Ovary (tissue), 9 donors: ENCODE measurements around the gene SCAMP4. TPM values are rescaled to one million over a fixed set of nuclear protein-coding genes. Genes with fewer than 3 reads are reported as not detected.

Source experiments
- DNase-seq, 5 donors: peaks; one replicate each; pipeline ENCODE4 v3.0.0-alpha.2; 2019 to 2020
- H3K27ac ChIP-seq, 2 donors: fragments of 200-600 bp; one replicate each; pipeline versions ENCODE4 v1.5.1 to v1.8.0; 2019 to 2022
- H3K27me3 ChIP-seq: fragments of 200-600 bp; one replicate; pipeline ENCODE4 v1.8.0; 2022
- H3K36me3 ChIP-seq: fragments of 200-600 bp; sonication (generic); one replicate; pipeline ENCODE4 v1.5.1; 2019
- H3K4me1 ChIP-seq: one replicate; pipeline ENCODE4 v1.8.1; 2013; ENCODE audit warnings: mild to moderate bottlenecking, moderate library complexity; ENCODE audit not compliant: insufficient read depth
- H3K4me3 ChIP-seq: fragments of 200-600 bp; sonication (generic); one replicate; pipeline ENCODE4 v1.5.1; 2017
- H3K9me3 ChIP-seq, 2 donors: fragments of 200-600 bp in 1 of 2; sonication (generic) in 1 of 2; one replicate each; pipeline versions ENCODE4 v1.5.1 to v1.8.1; 2013 to 2019; ENCODE audit warnings: mild to moderate bottlenecking in 1 of 2, moderate library complexity in 1 of 2
- CTCF ChIP-seq, 3 donors: fragments of 450-650 bp in 2 of 3; fragments of 200-600 bp in 1 of 3; IDR thresholded peaks; one replicate each; pipeline versions ENCODE4 v1.5.1 to v1.8.0; 2016 to 2022; ENCODE audit warnings: antibody characterized with exemption in 3 of 3, mild to moderate bottlenecking in 1 of 3
- EP300 ChIP-seq: sonication (generic); formaldehyde crosslinking; IDR thresholded peaks from one replicate; pipeline ENCODE4 v1.6.1; 2017; ENCODE audit warnings: antibody characterized with exemption
- POLR2A ChIP-seq: fragments of 450-650 bp; IDR thresholded peaks from one replicate; pipeline ENCODE4 v1.6.1; 2017; ENCODE audit warnings: antibody characterized with exemption, mild to moderate bottlenecking, moderate library complexity
- WGBS, 3 donors: extraction: QIAGEN DNeasy Blood & Tissue Kit in 1 of 3; methylation state at CpG; one replicate each; pipeline versions ENCODE4 v1.1.5 to v1.1.7; 2013 to 2017; 5-methylcytosine and 5-hydroxymethylcytosine counted together
- intact Hi-C, 4 donors: fragments of 100-400 bp; cut with DNase I; formaldehyde crosslinking; loops; one replicate each; pipeline versions ENCODE4 v1.11.0 to v1.15.1; 2022 to 2023
- polyA plus RNA-seq, 2 donors: library from polyadenylated mRNA; stranded (reverse); fragments of 200-250 nt in 1 of 2; fragments of 350-450 nt in 1 of 2; fragmentation: Illumina TruSeq in 1 of 2; extraction: RNeasy Lipid Tissue Mini Kit (QIAGEN cat#74804) in 1 of 2; gene quantifications; one replicate each; pipeline ENCODE4 v1.2.3, GENCODE V29; 2013 to 2014
- total RNA-seq, 7 donors: library from RNA; depleted of rRNA in 2 of 7; stranded (reverse); fragments of >200 nt in 2 of 7; fragmentation: NEBNext Ultra II Directional in 3 of 7; extraction: Animal tissue kit (Norgen Biotek cat#: 25700) in 3 of 7; gene quantifications; one replicate each; pipeline versions ENCODE4 v1.1.0 to v1.2.4, GENCODE V29; 2016 to 2023
- donor health status: DM: no; HTN: no; CAD: no; lungs with moderate emphysema.
- donor health status: DM: no; HTN: no; CAD: no.
- donor health status: Bipolar disorder and iron deficiency.
- donor health status: DM: yes; HTN: yes; CAD: no.
- donor health status: DM: no; HTN: no; CAD: no.
- donor health status: DM: yes; HTN: yes; CAD: no.

SCAMP4 gene
- total and polyA plus RNA-seq, 9 donors: 11.7 to 87.0 (median 56.5) TPM

GRCh38 chr19:1950640-1951039 is 45.4 kb downstream of the SCAMP4 start:
- no peaks in the 10 kb centered on the region for H3K9me3 ChIP-seq
- no peak overlapping the region for H3K4me3 ChIP-seq
- WGBS, 3 donors: 95 to 98% (median 96%) methylated on average over 16 of the region's 16 CpGs
- intact Hi-C loops: loop anchor here in 1 of 4 donors (5.0 kb wide), 1 partner anchor 273 kb away; no protein-coding TSS in a partner anchor
- peaks cover 2% of the 10 kb centered on the region for H3K4me1 ChIP-seq
- no peaks in the 10 kb centered on the region for H3K36me3 ChIP-seq
- no peak for DNase-seq
- H3K27me3 ChIP-seq: no peaks in the 10 kb centered on the region
- TF ChIP-seq EP300: no peak
- no peak for TF ChIP-seq POLR2A
- TF ChIP-seq CTCF (IDR thresholded peaks at IDR 0.05): no peak
- no peak overlapping the region for H3K27ac ChIP-seq

GRCh38 chr19:1952635-1953034 is 47.4 kb downstream of the SCAMP4 start:
- WGBS, 3 donors: 75 to 83% (median 78%) methylated on average over 21 of the region's 21 CpGs
- Histone ChIP-seq H3K36me3 (no peaks in the 10 kb centered on the region), H3K4me1 (peaks cover 4% of the 10 kb centered on the region), H3K27ac (no peak overlapping the region), H3K9me3 (no peaks in the 10 kb centered on the region), H3K27me3 (no peaks in the 10 kb centered on the region), H3K4me3 (no peak overlapping the region)
- TF ChIP-seq CTCF (IDR thresholded peaks at IDR 0.05) (no peak), POLR2A (no peak), EP300 (no peak)
- intact Hi-C loops: loop anchor here in 1 of 4 donors (5.0 kb wide), 1 partner anchor 275 kb away; no protein-coding TSS in a partner anchor
- no peak for DNase-seq

- H3K27me3 ChIP-seq: no peaks in the 10 kb centered on the region
- no peak overlapping the region for H3K27ac ChIP-seq
- H3K4me3 ChIP-seq: no peak overlapping the region
- intact Hi-C loops: loop anchor here in 1 of 4 donors (5.0 kb wide), 1 partner anchor 276 kb away; no protein-coding TSS in a partner anchor
- H3K4me1 ChIP-seq: peaks cover 4% of the 10 kb centered on the region
- WGBS, 3 donors: 81 to 86% (median 82%) methylated on average over 18 to 19 of the region's 19 CpGs
- no peaks in the 10 kb centered on the region for H3K9me3 ChIP-seq
- H3K36me3 ChIP-seq: no peaks in the 10 kb centered on the region
- TF ChIP-seq EP300 (no peak), POLR2A (no peak), CTCF (IDR thresholded peaks at IDR 0.05) (no peak)
- DNase-seq: no peak
These were observed 47.8 kb downstream of the SCAMP4 start for GRCh38 chr19:1953037-1953436.

GRCh38 chr19:1953441-1954094 is 48.4 kb downstream of the SCAMP4 start:
- WGBS, 3 donors: 86 to 91% (median 86%) methylated on average over 32 of the region's 32 CpGs
- intact Hi-C loops: loop anchor here in 1 of 4 donors (5.0 kb wide), 1 partner anchor 276 kb away; no protein-coding TSS in a partner anchor
- peaks cover 4% of the 10 kb centered on the region for H3K4me1 ChIP-seq

More at GRCh38 chr19:1953441-1954094, 48.4 kb downstream of the SCAMP4 start:
- Histone ChIP-seq H3K27ac (no peak overlapping the region), H3K9me3 (no peaks in the 10 kb centered on the region), H3K4me3 (no peak overlapping the region), H3K36me3 (no peaks in the 10 kb centered on the region), H3K27me3 (no peaks in the 10 kb centered on the region)
- TF ChIP-seq CTCF (IDR thresholded peaks at IDR 0.05) (no peak), POLR2A (no peak), EP300 (no peak)
- DNase-seq: no peak
